Smooth muscle cell (in vitro differentiated cells): ENCODE measurements around the gene ATP5PB. TPM values are rescaled to one million over a fixed set of nuclear protein-coding genes. Genes with fewer than 3 reads are reported as not detected.

Source experiments
- DNase-seq: peaks from one replicate; lab custom pipeline; 2025; ENCODE audit not compliant: unreplicated experiment; lab: John Stamatoyannopoulos, UW
- H2AFZ ChIP-seq: fragments of 200-600 bp; sonication (generic); 2 replicates; pipeline ENCODE4 v1.6.0; 2016; ENCODE audit warnings: antibody characterized with exemption, low read depth, mild to moderate bottlenecking
- H3F3A ChIP-seq: fragments of 200-600 bp; sonication (generic); 2 replicates; pipeline ENCODE4 v1.6.0; 2017; ENCODE audit warnings: antibody characterized with exemption, low read depth
- H3K27ac ChIP-seq: fragments of 200-600 bp; sonication (generic); 2 replicates; pipeline ENCODE4 v1.5.1; 2016; ENCODE audit warnings: low read depth, mild to moderate bottlenecking
- H3K27me3 ChIP-seq: fragments of 200-600 bp; sonication (generic); 2 replicates; pipeline ENCODE4 v1.6.1; 2016; ENCODE audit warnings: low read depth, mild to moderate bottlenecking
- H3K36me3 ChIP-seq: fragments of 200-600 bp; sonication (generic); 2 replicates; pipeline ENCODE4 v1.5.1; 2016; ENCODE audit warnings: low read depth
- H3K4me1 ChIP-seq: fragments of 200-600 bp; sonication (generic); 2 replicates; pipeline ENCODE4 v1.5.1; 2016; ENCODE audit warnings: low read depth
- H3K4me2 ChIP-seq: fragments of 200-600 bp; sonication (generic); 2 replicates; pipeline ENCODE4 v1.6.0; 2016; ENCODE audit warnings: mild to moderate bottlenecking
- H3K4me3 ChIP-seq: fragments of 200-600 bp; sonication (generic); 2 replicates; pipeline ENCODE4 v1.5.1; 2016; ENCODE audit warnings: mild to moderate bottlenecking
- H3K79me2 ChIP-seq: fragments of 200-600 bp; sonication (generic); 2 replicates; pipeline ENCODE4 v1.6.0; 2016; ENCODE audit warnings: low read depth, mild to moderate bottlenecking
- H3K9ac ChIP-seq: fragments of 200-600 bp; sonication (generic); 2 replicates; pipeline ENCODE4 v1.6.0; 2016; ENCODE audit warnings: low read depth
- H3K9me3 ChIP-seq: fragments of 200-600 bp; sonication (generic); replicated peaks from 2 replicates; pipeline ENCODE4 v1.5.1; 2016; ENCODE audit warnings: low read depth
- H4K20me1 ChIP-seq: fragments of 200-600 bp; sonication (generic); 2 replicates; pipeline ENCODE4 v1.6.0; 2016; ENCODE audit warnings: low read depth
- CTCF ChIP-seq: fragments of 200-600 bp; sonication (generic); IDR thresholded peaks from 2 replicates; pipeline ENCODE4 v1.5.1; 2017; ENCODE audit warnings: borderline replicate concordance, mild to moderate bottlenecking, antibody characterized with exemption; ENCODE audit not compliant: insufficient read depth, poor library complexity, severe bottlenecking
- WGBS: methylation state at CpG from one replicate; pipeline ENCODE4 v1.1.7; 2016; ENCODE audit warnings: low lambda C conversion rate; 5-methylcytosine and 5-hydroxymethylcytosine counted together
- polyA plus RNA-seq: library from polyadenylated mRNA; unstranded; fragments of >200 nt; fragmentation: Nextera tagmentation; extraction: Ambion mirVana; gene quantifications from 2 replicates; pipeline ENCODE4 v1.2.1, GENCODE V29; 2016
- total RNA-seq: library from RNA; depleted of rRNA; stranded (reverse); fragments of >200 nt; gene quantifications from 2 replicates; pipeline ENCODE4 v1.2.3, GENCODE V29; 2014

The ATP5PB gene
- total and polyA plus RNA-seq, 2 experiments from 2014 or later: 272 to 289 TPM

DNA sequence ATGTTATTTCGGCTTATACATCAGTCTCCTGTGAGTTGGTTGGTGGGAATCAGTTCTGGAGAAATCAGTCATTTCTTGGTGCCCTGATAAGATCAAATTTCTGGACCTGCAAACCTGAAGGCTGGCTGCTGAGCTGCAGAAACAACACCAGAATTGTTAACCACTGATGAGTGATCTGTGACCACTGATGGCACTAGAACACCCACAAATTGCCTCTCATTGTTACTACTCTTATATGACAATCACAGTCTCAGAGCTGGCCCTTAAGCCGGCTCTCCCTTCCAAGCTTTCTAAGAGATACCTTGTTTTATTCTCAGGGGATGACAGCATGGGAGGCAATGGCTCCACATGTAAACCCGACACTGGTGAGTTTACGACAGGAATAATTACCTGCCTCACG is 26.4 kb downstream of the ATP5PB start:
- Histone ChIP-seq H3K9me3 (no peaks in the 10 kb centered on the region), H3K4me2 (no peak overlapping the region), H3K9ac (no peak overlapping the region), H3K27ac (no peak overlapping the region), H3K36me3 (no peaks in the 10 kb centered on the region), H3K27me3 (no peaks in the 10 kb centered on the region), H3K4me1 (no peaks in the 10 kb centered on the region), H3F3A (no peaks in the 10 kb centered on the region), H3K79me2 (no peaks in the 10 kb centered on the region), H2AFZ (no peak overlapping the region), H3K4me3 (no peak overlapping the region), H4K20me1 (no peaks in the 10 kb centered on the region)
- DNase-seq: no peak
- no peak for TF ChIP-seq CTCF
- 80% methylated on average over 5 of the region's 5 CpGs for WGBS

DNA sequence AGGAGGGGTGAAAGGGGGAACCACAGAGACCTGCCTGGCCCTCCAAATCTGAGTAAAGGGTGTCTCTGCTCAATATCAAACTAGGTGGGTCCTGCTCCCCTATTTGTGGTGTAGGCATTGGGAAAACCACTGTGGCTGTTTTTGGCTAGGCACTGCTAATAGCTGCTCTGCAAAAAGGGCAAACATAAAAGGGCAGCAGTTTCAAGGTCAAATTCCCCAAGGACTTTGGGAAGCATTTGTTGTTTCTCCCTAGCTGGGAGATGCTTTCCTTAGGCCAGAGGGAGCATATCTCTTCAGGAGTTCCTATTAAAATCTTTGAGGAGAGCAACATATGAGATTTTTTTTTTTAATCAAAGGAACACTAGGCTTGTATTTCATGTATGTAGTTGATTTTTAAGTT is 26.9 kb downstream of the ATP5PB start:
- no peaks in the 10 kb centered on the region for H3K9me3 ChIP-seq
- no peak for DNase-seq
- no peaks in the 10 kb centered on the region for H3K36me3 ChIP-seq
- no peaks in the 10 kb centered on the region for H3F3A ChIP-seq
- no peak overlapping the region for H3K4me3 ChIP-seq
- H3K27me3 ChIP-seq: no peaks in the 10 kb centered on the region
- H2AFZ ChIP-seq: no peak overlapping the region
- no peaks in the 10 kb centered on the region for H4K20me1 ChIP-seq
- H3K4me1 ChIP-seq: no peaks in the 10 kb centered on the region
- H3K79me2 ChIP-seq: no peaks in the 10 kb centered on the region
- no peak overlapping the region for H3K27ac ChIP-seq
- H3K9ac ChIP-seq: no peak overlapping the region
- TF ChIP-seq CTCF: no peak
- H3K4me2 ChIP-seq: no peak overlapping the region

DNA sequence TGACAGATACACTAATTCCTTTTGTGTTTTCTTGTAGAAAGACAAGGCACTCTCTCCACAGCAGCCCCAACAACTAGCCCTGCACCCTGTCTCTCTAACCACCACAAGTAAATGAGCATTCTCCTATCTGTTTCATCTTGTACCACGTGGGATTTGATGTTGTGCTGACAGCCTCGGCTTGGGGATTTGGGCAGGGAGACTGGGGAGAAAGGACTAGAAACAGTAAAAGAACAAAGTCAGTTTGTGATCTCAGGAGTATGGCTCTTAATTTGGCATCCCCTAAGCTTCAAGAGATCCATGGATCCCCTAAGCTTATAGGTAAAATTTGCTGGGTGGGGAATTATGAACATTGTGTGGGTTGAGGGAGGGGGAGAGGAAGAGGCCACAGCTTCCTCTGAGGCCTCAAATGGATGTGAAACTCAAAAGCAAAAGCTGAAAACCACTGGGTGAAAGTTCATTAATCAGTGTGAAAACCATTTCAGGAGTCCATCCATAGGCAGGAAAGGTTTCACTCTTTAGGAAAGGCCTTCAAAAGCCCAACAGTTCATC is 27.6 kb downstream of the ATP5PB start:
- Histone ChIP-seq H4K20me1 (no peaks in the 10 kb centered on the region), H3K4me2 (no peak overlapping the region), H3K27ac (no peak overlapping the region), H3K9me3 (no peaks in the 10 kb centered on the region), H3K9ac (no peak overlapping the region), H3K4me1 (no peaks in the 10 kb centered on the region), H2AFZ (no peak overlapping the region), H3K27me3 (no peaks in the 10 kb centered on the region), H3K36me3 (no peaks in the 10 kb centered on the region), H3K4me3 (no peak overlapping the region), H3K79me2 (no peaks in the 10 kb centered on the region), H3F3A (no peaks in the 10 kb centered on the region)
- 33% methylated on average over 2 of the region's 2 CpGs for WGBS
- no peak for TF ChIP-seq CTCF
- no peak for DNase-seq

DNA sequence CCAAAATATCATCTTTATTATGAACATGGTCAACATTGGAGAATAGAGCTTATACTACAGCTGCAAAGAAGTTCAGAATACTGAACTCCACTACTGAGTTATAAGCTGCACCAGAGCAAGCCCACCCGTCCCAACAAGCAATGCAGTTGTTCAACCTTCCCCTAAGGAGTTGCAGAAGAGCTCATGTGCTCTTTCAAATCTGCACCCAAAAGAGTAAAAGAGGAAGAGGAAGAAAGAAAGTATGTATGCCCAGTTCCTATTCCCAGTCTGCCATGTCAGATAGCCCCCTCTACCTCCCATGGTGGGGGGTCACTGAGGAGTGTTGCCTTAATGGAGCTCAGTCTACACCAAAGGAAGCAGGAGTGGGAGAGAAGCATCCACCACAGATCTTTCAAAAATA is 31.4 kb downstream of the ATP5PB start:
- Histone ChIP-seq H3K27me3 (no peaks in the 10 kb centered on the region), H3K9me3 (no peaks in the 10 kb centered on the region), H4K20me1 (no peaks in the 10 kb centered on the region), H3K4me3 (no peak overlapping the region), H3K79me2 (no peaks in the 10 kb centered on the region), H3K9ac (no peak overlapping the region), H3K36me3 (no peaks in the 10 kb centered on the region), H3K4me1 (no peaks in the 10 kb centered on the region), H3F3A (no peaks in the 10 kb centered on the region), H3K4me2 (no peak overlapping the region), H3K27ac (no peak overlapping the region), H2AFZ (no peak overlapping the region)
- no peak for TF ChIP-seq CTCF
- 100% methylated on average over 1 of the region's 1 CpG for WGBS
- DNase-seq: no peak
